Stimulated activated CD4-positive, alpha-beta T cell treated with anti-CD3 and anti-CD28 coated beads, Interleukin-2, amount 100 ng/mL, for 48 hours (primary cell): ENCODE results near the gene LENG8.

Source experiments
- DNase-seq, 2 donors: peaks; one replicate each; pipeline ENCODE4 v3.0.0-alpha.2; 2020

LENG8 gene

DNA sequence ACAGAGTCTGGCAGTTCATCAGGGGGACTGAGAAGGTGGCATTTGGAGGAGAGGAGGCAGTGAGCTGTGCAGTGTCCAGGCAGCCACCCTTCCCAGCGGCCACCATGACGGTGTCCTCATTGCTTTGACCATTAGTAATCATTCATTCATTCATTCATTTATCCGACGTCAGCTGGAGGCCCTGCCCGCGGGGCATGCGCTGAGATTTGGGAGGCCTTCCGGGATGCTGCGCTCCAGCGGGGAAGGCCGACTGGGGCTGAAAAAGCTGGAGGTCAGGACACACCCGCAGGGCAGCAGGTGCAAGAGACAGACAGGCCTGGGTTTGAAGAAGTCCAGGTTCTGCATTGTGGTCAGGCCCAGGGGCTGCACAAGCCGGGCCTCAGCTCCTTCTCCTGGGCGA, 24.8 kb upstream of the LENG8 start:
- DNase-seq, result no peak

DNA sequence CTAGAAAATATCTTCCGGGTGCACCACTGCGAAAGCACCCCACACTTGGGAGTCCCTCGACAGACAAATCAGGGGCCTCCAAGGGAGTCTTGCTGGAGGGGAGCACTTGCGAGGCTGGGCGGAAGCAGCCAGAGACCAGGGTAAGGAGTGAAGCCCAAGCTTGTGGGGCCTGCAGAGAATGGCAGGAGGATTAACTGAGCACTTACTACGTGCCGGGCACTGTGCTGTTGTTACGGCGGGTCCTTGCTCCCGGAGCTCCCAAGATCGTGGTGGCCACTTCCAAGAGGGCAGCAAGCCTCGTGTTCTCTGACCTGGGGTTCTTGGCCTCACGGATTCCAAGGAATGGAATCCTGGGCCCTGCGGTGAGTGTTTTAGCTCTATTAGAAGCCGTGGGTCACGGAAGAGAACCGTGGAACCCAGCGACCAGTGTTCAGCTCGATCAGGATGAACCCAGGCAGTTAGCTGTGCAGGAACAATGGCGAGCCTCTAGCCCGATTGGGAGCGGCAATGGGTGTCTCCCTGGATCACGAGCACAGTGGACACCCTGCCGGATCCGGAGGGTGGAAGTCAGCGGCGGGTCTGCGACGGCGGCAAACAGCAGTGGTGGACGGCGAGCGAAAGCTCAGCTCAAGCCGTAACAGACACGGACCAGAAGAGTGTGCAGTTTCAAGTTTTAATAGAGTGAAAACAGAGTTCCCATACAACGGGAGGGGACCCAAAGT, 24.2 kb upstream of the LENG8 start:
- no peak for DNase-seq

DNA sequence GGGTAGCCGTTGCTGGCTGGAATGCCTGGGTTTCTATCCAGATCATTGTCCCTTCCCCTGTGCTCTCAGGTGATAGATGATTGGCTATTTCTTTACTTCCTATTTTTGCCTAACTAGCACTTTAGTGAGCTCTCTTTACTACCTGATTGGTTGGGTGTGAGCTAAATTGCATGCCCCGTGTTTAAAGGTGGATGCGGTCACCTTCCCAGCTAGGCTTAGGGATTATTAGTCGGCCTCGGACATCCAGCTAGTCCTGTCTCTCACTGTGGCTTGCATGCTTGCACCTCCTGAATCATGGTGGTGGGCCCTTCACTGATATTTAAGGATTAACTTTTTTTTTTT, 23.6 kb upstream of the LENG8 start:
- DNase-seq, result no peak

- no peak for DNase-seq
Measured at GRCh38 chr19:54426291-54426931, 22.6 kb upstream of the LENG8 start.

GRCh38 chr19:54427586-54427985, 21.4 kb upstream of the LENG8 start:
- no peak for DNase-seq

GRCh38 chr19:54428323-54429175, 20.4 kb upstream of the LENG8 start:
- DNase-seq, result no peak

DNA sequence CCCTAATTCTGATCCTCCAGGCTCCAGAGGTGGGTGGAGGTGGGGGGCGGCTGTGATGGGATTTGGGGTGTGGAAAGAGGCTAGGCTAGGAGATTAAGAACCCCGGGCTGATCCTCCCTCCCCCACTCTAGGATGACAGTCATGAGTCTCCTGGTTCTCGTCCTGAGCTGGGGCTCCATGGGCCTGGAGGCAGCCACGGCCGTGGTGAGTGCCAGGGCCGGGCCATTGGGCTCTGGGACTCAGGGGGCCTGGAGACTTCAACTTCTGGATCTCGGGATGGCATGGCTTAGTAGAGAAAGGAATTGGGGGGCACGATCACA, 19.9 kb upstream of the LENG8 start:
- DNase-seq, result no peak

DNA sequence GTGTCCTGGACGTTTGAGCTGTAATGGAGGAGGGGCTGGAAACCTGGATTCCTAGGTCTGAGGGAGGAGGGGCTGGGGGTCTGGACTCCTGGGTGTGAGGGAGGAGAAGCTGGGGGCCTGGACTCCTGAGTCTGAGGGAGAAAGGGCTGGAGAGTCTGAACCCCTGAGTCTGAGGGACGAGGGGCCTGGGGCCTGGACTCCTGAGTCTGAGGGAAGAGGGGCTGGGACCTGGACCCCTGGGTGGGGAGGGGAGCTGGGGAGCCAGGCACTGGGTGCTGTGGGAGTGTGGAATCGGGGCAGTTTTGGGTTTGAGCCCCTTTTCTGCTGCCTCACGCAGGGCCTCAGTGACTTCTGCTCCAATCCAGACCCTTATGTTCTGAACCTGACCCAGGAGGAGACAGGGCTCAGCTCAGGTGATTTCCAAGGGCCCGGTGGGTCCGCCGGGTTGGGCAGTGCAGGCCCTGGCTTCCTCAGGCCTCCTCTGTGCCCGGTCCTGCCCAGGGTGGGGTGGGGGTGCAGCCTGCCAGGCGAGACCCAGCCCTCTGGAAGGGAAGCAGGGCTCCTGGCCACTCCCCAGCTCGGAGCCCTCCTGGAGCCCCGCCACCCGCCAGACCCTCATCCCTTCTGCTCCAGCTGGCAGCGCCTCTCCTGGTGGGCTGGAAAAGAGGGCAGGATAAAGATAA, 19.3 kb upstream of the LENG8 start:
- no peak for DNase-seq

DNA sequence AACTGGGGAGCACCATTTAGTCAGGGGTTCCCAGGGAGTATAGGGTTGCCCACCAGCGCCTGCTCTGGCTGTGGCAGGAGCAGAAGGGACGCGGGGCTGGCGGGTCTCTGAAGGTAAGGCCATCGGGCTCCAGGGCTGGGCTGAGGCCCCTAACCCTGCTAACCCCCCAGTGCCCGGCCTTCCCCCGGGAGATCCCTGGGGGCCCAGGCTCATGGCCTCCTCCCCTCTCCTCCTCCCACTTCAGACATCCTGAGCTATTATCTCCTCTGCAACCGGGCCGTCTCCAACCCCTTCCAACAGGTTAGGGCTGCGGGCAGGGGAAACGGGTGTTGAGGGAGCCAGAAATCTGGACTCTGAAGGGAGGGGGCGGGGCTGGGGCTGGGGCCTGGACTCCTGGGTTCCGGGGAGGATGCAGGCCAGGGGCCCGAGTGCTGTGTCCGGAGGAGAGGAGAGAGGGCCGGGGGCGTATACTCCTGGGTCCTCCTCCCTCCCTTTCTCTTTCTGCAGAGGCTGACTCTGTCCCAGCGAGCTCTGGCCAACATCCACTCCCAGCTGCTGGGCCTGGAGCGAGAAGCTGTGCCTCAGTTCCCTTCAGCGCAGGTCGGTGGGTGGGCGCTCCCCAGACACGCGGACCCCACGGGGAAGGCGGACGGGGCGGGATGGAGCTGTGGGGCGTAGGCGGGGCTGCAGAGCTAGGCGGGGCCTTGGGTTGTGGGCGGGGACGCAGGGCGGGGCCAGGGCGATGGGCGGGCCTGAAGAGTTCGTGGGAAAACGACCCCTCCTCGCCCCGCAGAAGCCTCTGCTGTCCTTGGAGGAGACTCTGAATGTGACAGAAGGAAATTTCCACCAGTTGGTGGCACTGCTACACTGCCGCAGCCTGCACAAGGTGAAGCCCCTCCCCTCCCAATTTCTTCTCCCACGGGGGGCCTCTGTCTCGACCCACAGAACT, 18.4 kb upstream of the LENG8 start:
- DNase-seq, result peak; percentile 45 to 56

DNA sequence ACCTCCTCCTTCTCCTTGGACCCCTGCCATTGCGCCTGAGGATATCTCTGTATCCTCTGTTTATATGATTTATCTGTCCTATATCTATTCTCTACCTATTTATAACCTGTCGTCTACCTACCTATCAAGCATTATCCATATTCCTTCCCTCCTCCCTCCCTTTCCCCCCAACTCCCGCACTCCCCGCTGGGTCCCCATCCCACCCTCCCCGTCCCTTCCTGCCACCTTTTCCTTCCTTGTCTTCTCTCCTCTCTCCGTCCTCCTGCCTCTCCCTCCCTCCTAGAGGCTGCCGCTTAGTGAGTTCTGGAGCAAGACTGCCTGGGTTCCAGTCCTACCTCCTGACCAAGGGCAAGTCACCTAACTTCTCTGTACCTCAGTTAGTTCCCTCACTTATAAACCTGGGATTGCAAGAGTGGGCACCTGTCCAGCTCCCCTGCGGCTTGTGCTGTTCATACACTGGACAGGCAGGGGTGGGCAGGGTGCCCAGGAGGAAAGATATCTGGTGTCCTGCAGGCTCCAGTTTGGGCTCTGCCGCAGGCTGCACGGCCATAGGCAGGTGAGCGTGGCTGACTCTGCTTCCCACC, 17.7 kb upstream of the LENG8 start:
- no peak for DNase-seq

GRCh38 chr19:54432144-54432738, 16.8 kb upstream of the LENG8 start:
- DNase-seq, result no peak

GRCh38 chr19:54433697-54434096, 15.3 kb upstream of the LENG8 start:
- no peak for DNase-seq

DNA sequence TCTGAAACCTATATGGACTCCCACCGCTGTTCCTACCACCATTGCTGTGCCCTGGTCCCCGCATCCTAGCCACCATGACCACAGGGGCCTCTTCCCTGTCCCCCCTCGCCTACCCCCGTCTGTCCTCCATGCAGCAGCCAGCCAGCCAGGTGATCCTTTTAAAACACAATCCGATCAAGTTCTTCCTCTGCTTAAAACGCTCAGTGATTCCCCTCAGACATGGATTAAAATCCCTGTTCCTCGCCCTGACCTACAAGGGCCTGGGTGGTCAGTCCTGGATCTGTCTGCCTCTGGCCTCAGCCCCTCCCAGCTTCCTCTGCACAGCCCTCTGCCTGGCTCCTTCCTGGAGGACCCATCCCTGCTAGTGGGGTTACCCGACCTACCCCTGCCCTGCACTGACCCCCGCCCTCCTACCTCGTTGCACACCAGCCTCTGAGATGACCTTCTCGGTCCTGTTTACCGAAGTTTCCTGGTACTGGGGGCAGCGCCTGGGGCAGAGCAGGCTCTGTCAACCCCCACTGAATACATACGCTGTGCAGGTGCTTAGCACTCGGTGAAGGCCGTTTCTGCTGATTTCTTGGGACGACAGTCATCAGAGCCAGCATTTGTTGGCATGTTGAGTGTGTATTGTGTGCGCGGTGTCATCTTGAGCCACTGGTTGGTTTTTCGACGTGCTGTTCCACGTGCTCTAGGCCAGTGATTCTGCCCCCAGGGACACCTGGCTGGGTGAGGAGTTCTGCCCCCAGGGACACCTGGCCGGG, 14.7 kb upstream of the LENG8 start:
- no peak for DNase-seq

- no peak for DNase-seq
Measured at GRCh38 chr19:54434873-54435214, 14.2 kb upstream of the LENG8 start.

DNA sequence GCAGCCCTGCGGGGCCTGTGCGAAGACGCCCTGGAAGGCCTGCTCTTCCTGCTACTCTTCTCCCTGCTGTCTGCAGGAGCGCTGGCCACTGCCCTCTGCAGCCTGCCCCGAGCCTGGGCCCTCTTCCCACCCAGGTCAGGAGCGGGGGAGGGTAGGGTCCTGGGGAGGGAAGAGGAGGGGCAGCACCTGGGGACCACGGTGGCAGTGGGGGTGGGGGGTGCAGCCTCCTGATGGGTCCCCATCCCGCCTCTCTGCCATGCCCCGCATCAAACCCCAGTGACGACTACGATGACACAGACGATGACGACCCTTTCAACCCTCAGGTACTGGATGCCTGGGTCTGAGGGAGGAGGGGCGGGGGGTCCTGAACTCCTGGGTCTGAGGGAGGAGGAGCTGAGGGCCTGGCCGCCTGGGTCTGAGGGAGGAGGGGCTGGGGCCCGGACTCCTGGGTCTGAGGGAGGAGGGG, 13.4 kb upstream of the LENG8 start:
- no peak for DNase-seq

DNA sequence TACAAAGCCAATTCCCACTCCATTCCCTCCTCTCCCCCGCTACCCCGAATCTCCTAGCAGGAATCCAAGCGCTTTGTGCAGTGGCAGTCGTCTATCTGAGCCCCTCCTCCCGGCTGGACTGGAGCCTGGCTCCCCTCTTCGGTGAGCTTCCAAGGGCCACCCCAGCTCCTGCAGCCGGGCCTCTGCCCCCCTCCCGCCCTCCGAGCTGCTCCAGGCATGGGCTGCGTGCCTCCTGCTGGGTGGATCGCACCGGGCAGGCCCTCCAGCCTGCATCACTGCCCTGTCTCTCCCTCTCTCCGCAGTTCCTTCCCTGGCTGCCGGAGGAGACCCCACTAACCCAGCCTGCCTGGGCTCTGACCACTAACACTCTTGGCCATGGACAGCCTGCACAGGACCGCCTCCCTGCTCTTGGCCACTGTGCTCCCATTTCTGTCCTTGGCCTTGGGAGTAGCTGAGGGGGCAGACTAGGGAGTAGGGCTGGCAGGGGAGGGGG, 12.9 kb upstream of the LENG8 start:
- DNase-seq, result no peak

- no peak for DNase-seq
Measured at GRCh38 chr19:54436628-54437252, 12.3 kb upstream of the LENG8 start.

- DNase-seq, result peak; percentile 17 to 26
Measured at GRCh38 chr19:54439174-54439851, 9.7 kb upstream of the LENG8 start.

GRCh38 chr19:54440641-54441040, 8.4 kb upstream of the LENG8 start:
- DNase-seq, result no peak

DNA sequence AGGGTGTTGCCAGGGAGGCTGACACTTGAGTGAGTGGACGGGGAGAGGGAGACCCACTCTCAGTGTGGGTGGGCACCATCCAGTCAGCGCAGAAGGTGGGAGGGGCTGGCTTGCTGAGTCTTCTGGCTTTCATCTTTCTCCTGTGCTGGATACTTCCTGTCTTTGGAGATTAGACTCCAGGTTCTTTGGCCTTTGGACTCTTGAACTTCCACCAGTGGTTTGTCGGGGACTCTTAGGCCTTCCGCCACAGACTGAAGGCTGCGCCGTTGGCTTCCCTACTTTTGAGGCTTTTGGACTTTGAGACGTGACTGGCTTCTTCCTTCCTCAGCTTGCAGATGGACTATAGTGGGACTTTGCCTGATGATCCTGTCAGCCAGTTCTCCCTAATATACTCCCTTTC, 4.3 kb upstream of the LENG8 start:
- no peak for DNase-seq
